NCI-H226 (cell line): ENCODE measurements around the gene CDCA4.
A peak's percentile ranks its signal among the peaks of the same experiment; 100 is the strongest.

Experiments used
- DNase-seq: peaks from one replicate; pipeline ENCODE4 v3.0.0-alpha.2; 2015

CDCA4 gene

DNA sequence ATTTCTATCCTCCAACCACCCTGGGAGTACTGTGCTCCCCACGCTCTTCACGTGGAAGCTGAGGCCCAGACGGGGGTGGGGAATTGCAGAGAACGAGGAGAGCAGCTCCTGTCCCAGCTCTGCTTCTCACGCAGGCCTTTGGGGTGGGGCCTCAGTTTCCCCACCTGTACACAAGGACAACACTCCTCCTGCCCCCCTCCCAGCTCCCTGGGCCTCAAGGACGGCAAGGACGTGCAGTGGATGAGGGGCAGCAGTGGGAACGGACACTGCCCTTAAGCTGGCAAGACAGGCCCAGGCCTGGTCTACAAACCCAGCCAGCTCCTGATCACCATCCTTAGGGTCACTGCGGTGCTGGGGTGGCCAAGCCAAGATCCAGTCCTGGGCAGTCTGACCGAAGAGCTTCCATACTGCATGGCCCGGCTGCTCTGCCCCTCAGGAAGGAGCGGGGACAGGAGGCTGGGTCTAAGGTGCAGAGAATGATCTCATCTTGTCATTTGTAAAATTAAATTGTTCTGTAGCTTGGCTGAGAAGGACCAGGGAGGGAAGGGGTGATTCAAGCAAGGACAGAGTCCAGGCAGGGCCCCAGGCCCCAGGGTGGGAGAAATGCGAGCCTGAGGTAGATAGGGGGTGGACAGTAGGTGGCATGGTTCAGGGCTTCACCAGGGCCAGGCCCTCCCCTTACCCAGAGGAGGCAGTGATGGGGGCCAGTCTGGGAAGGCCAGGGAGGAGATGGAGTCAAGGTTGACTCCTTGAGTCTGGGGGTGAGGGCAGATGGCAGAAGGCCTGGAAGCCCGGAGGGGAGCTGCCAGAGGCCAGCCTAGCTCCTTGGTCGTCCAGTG, 36.6 kb downstream of the CDCA4 start:
- DNase-seq: no peak

DNA sequence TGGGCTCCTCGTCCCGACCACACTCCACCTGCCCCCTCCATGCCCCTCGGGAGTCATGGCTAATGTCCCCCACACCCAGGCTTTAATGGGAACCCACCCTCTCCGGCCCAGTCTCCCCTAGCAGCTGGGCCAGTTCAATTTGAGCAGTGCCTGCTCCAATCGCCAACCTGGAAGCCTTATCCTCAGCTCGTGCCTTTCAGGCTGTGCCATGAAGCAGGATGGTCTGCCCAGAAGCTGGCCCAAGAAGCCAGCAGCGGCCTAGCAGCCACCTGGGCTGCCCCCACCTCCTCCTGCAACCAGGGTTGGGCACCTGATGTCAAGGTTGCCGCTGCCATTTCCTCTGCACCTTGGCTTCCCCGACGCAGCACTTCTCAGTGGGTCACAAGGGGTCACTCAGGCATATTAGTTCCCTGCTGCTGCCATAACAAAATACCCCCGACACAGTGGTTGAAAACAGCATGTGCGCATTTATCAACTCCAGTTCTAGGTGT, 37.6 kb downstream of the CDCA4 start:
- DNase-seq: no peak

- DNase-seq: no peak
These were observed 38.2 kb downstream of the CDCA4 start for GRCh38 chr14:104982548-104983230.

- no peak for DNase-seq
These were observed 39.0 kb downstream of the CDCA4 start for GRCh38 chr14:104981699-104982541.

DNA sequence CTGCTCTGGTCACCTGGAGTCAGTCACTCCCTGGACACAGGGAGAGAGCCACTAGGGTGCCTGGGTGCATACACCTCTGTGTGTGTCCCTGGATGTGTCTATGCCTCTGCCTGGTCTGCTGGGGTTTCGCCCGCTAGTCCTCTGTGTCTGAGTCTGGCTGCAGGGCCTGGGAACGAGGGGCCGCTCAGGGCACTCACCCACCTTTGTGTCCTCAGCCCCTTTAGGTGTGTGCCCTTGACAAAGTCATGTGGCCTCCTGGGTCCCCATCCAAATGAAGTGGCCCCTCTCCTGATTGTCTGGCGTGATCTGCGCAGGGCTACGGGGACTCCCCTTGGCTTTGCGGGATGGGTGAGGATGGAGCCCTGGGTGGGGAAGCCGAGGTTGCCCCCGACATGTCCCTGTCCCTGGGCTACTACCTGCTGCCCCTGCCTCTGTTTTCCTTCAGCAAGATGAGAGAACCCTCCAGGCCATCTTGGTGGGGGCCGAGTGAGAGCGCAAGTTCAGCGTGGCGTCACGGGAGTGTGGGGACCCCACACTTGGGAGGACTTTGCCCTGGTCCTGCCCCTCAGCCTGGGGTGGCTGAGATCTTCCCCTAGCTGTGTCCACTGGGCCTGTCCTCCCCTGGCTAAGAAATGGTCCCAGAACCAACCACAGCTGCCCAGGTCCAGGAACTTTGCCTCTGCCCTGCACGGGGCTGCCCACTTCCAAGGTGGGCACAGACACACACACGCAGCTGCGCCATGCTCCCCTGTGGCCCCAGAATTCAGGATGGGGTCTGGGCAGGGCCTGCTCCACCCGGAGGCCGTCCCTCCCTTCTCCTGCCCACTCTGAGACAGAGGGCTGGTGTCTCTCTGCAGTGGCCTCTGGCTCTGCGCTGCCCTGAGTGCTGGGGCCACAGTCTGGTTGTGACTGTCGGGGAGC, 40.0 kb downstream of the CDCA4 start:
- DNase-seq: no peak

DNA sequence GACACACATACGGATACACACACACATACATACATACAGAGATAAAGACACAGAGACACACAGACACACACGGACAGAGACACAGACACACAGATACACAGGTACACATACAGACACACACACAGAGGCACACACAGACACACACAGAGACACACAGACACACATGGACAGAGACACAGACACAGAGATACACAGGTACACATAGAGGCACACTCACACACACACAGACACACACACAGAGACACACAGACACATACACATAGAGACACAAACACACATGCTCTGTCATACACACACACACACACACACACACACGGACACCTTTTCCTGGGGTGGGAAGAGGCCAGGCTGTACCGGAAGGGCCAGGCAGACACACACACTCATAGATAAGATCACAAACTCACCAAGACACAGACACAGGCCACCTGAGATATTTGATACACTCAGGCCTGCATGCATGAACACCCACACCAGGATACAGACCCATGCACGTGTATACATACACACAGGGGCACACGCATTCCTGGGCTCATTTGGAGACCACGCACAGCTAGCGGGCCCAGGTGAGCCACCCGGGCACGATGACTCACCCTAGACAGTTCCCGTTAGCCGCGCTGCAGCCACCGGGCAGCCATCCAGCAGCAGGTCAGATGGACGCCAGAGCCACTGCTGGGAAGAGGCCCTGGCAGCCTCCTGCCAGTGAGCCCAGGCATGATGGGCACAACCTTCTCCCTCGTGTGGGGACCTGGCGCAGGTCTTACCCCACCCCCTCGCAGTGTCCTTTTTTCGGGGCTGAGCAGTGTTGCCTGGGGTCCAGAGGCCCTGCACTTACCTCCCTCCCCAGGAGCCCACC, 40.9 kb downstream of the CDCA4 start:
- DNase-seq: peak; percentile 40

GRCh38 chr14:104978746-104979691, 41.9 kb downstream of the CDCA4 start:
- no peak for DNase-seq

DNA sequence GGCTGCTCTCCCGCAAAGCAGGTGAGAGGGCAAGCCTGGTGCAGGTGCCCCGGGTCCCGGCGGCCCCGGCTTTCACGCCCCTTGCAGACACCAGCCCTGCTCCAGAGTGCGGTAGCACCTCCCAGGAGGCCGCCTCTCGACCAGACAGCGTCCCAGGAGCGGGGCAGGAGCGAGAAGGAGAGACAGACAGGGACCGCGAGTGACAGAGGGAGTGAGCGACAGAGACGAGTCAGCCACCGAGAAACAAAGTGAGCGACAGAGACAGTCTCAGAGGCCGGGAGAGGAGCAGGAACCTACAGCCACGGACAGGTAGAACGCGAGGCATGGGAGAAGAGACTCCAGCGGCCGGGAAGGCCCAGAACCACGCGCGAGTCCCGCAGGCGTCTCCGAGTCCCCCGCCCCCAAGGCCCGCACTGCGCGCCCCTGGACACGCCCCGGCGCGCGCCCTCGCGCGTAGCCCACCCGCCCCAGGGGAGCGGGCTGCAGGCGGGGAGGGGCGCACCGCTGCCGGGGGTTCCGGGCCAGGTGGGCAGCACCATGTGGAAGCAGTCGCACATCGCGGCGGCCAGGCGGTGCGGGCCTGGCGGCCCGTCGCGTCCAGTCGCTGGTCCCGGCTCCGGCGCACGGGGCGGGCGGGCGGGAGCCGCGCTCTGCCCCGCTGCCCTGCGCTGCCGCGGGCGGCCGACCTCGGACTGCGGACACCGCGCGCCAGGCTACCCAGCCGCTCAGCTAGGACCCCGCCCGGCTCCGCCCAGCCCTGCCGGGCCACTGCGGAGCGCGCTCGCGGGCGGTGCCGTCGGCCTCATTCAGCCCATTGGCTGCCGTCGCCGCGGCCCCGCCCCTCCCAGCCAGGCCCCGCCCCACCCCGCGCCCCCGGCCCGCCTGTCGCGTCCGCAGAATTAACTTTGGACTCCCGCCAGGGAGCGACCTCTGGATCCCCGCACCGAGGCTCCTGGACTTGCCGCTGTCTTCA, 42.9 kb downstream of the CDCA4 start, which contains the start of gene AHNAK2:
Gene AHNAK2, minus strand, starts transcription at position 694 of the 973 bp plus-strand sequence. Its CDS starts 137 bp downstream, at position 557.
- peak; percentile 77 for DNase-seq

- DNase-seq: no peak
These were observed 43.7 kb downstream of the CDCA4 start for GRCh38 chr14:104977008-104977680.

DNA sequence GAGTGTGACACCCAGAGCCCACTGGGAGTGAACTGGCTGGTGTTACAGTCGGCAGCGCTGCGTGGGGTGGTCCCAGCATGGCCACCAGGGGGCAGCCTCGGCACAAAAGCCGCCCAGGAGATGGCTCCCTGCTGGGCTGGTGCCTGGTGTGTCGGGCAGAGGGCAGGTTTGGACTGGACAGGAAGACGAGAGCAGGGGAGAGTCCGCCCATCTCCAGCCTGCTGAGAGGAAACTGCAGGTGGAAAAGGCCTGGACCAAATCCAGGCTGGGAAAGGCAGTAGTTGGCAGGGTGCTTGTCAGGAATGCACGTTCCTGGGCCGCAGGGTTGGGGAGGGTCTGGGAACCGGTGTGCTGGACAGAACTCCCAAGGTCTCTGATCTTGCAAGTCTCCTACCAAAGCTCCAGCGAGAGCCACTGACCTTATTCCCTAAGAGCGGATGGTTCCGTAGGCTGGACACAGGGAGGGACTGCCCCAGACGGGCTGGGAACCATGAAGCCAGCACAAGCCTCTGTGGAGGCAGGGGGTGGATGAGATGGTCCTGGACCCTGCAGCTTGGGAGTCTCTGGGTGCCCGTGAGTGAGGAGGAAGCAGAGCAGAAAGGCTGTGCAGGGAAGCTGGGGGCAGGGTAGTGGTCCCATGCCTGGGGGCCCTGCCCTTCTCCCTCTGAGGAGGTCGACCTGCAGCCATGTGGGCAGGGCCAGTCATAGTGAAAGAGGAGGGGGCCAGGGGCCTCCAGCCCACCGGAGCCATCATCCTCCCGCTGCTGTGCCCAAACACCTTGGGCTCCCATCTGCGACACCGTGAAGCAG, 44.5 kb downstream of the CDCA4 start:
- peak; percentile 79 for DNase-seq

DNA sequence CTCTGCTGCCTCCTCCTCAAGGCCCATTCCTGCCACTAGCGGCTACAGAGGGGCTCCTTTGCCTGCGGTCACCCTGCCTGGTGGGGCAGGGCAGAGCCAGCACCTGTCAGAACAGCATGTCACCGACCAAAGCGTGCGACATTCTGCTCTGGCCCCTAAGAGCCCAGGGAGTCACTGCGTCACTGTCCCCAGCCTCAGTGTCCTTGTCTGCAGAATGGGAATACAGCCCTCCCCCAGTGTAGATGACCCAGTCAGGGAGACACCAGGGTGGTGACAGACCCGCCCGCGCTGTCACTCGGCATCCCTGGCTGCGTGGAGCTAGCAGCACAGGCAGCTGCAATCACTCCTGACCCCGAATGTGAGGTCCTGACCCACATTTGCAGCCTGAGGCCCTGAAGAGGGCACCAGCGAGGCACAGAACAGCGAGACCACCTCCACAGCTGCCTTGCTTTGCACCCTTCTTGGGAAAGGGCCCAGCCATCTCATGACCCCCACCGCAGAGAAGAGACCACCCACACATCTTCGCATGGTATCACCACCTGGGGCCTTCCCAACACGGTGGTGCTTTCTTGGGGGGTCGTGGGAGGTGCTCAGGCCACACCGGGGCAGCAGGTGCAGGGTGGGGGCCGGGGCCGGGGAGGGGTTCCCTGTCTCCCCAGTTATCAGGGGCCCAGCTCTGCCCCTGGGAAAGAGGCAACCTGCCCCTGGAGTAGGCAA, 45.2 kb downstream of the CDCA4 start:
- DNase-seq: no peak

- DNase-seq: no peak
These were observed 46.1 kb downstream of the CDCA4 start for GRCh38 chr14:104974665-104975390.

- DNase-seq: no peak
These were observed 46.7 kb downstream of the CDCA4 start for GRCh38 chr14:104974146-104974541.

DNA sequence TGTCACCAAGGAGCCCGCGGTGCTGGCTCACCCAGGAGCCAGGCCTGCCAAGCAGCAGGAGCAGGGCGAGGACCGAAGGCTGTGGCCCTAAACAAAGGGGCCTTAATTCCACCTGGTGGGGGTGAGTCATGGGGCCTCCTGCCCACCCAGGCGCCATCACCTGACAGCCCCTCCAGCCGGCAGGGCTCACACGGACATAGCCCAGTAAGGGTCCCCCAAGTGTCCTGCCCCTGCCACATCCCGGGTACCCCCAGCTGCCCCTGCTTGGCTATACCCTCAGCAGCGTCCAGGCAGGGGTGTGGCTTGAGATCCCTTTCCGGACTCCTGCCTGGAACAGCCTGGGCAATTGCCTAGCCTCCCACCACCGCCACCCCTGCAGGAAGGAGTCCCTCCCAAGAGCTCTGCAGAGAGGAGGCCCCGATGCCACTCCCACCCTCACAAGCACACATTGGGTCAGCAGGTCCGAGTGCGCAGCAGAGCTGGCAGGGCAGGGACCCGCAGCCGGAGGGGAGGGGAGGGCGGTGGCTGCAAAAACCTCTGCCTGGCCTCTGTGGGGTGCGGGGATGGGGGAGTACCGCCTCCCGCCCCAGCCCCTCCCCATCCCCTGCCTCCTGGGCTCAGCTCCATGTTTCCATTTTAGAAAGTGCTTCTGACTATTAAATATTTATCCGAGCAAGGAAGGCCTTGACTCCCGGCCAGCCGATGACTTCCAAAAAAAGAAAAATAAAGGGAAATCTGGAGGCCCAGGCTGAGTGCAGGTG, 47.3 kb downstream of the CDCA4 start:
- DNase-seq: peak; percentile 92

GRCh38 chr14:104973135-104973384, 47.8 kb downstream of the CDCA4 start:
- DNase-seq: peak; percentile 99
